ENCODE measurements around the gene TNNT2. TPM values are rescaled to one million over a fixed set of nuclear protein-coding genes. Genes with fewer than 3 reads are reported as not detected.

Gene TNNT2
- total and polyA plus RNA-seq, 7 donors, result 0.52 to 26.6 (median 5.7) TPM

DNA sequence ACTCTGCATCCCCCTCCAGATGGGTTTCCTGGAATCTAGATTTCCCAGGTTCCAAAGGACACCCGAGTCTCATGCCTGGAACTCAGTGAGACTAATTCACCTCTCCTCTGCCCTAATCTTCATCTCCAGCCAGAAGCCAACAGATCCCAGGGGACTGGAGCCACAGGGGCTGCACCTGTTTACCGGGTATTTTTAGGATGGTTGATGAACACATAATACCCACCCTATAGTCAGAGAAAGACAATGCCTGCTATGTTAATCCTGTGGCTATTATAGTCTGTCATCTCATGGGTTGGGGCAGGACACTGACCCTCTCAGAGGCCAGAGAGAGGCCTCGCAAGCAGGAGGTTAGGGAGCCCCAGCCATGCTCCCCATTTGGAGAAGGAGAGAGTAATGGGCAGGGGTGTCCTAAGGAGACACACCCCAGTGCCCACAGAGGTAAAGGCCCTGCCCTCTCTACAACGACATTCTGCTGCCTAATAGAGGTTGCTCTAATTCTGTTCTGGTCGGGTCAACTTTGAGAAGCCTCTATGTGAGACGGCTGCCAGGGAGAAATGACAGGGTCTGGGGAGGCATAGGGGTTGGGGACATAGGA lies 45.1 kb upstream of the TNNT2 start:
- intact Hi-C loops (cut with DNase I), result no loop called here
- H3K4me1 ChIP-seq, result peaks cover 44% of the 10 kb centered on the region
- TF ChIP-seq, protein P1, sequence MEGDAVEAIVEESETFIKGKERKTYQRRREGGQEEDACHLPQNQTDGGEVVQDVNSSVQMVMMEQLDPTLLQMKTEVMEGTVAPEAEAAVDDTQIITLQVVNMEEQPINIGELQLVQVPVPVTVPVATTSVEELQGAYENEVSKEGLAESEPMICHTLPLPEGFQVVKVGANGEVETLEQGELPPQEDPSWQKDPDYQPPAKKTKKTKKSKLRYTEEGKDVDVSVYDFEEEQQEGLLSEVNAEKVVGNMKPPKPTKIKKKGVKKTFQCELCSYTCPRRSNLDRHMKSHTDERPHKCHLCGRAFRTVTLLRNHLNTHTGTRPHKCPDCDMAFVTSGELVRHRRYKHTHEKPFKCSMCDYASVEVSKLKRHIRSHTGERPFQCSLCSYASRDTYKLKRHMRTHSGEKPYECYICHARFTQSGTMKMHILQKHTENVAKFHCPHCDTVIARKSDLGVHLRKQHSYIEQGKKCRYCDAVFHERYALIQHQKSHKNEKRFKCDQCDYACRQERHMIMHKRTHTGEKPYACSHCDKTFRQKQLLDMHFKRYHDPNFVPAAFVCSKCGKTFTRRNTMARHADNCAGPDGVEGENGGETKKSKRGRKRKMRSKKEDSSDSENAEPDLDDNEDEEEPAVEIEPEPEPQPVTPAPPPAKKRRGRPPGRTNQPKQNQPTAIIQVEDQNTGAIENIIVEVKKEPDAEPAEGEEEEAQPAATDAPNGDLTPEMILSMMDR (IDR thresholded peaks at IDR 0.05), result no peak
- DNase-seq (no peak), ATAC-seq (peak; percentile 59 to 71 (median 67))
- no peaks in the 10 kb centered on the region for H3K36me3 ChIP-seq (ENCODE audit: insufficient read depth in 1 of 2, low read depth in 1 of 2)
- peak overlapping the region; percentile 19 for H3K4me3 ChIP-seq
- H3K9me3 ChIP-seq, result no peaks in the 10 kb centered on the region
- no peaks in the 10 kb centered on the region for H3K27me3 ChIP-seq (ENCODE audit: insufficient read depth in 3 of 3, low read length in 2 of 3)
- 41 to 58% (median 41%) methylated on average over 6 of the region's 6 CpGs for WGBS, 3 donors
- peak overlapping the region; percentile 93 for H3K27ac ChIP-seq

- no peaks in the 10 kb centered on the region for H3K9me3 ChIP-seq
- peaks cover 0 to 5% of the 10 kb centered on the region in 2 donors for H3K36me3 ChIP-seq (ENCODE audit: insufficient read depth in 1 of 2, low read depth in 1 of 2)
- peaks cover 39% of the 10 kb centered on the region for H3K4me1 ChIP-seq
- DNase-seq (no peak), ATAC-seq (peak; percentile 2)
- H3K4me3 ChIP-seq, result peak overlapping the region; percentile 19
- 46 to 54% (median 52%) methylated on average over 3 of the region's 3 CpGs for WGBS, 3 donors
- TF ChIP-seq, protein P1 (IDR thresholded peaks at IDR 0.05), result no peak
- intact Hi-C loops (cut with DNase I), result no loop called here
- H3K27ac ChIP-seq, result peak overlapping the region; percentile 93
- H3K27me3 ChIP-seq (ENCODE audit: insufficient read depth in 3 of 3, low read length in 2 of 3), result no peaks in the 10 kb centered on the region
Observed at GRCh38 chr1:201422026-201422425, 44.5 kb upstream of the TNNT2 start.

GRCh38 chr1:201421041-201421440 lies 43.6 kb upstream of the TNNT2 start:
- H3K36me3 ChIP-seq (ENCODE audit: insufficient read depth in 1 of 2, low read depth in 1 of 2), result peaks cover 0 to 6% of the 10 kb centered on the region in 2 donors
- DNase-seq (no peak), ATAC-seq (peak in 2 of 4 donors; percentile 1 to 13)
- WGBS, 3 donors, result 59 to 65% (median 62%) methylated on average over 7 to 8 of the region's 8 CpGs
- intact Hi-C loops (cut with DNase I), result no loop called here
- peak overlapping the region; percentile 81 for H3K27ac ChIP-seq
- peak overlapping the region; percentile 65 for H3K4me3 ChIP-seq
- no peaks in the 10 kb centered on the region for H3K9me3 ChIP-seq
- no peaks in the 10 kb centered on the region for H3K27me3 ChIP-seq (ENCODE audit: insufficient read depth in 3 of 3, low read length in 2 of 3)
- TF ChIP-seq, protein P1 (IDR thresholded peaks at IDR 0.05), result no peak
- peaks cover 35% of the 10 kb centered on the region for H3K4me1 ChIP-seq

GRCh38 chr1:201420608-201421002 lies 43.1 kb upstream of the TNNT2 start:
- TF ChIP-seq, protein P1 (IDR thresholded peaks at IDR 0.05), result no peak
- DNase-seq, result peak in 1 of 2 donors; percentile 53
- peak overlapping the region; percentile 65 for H3K4me3 ChIP-seq
- H3K9me3 ChIP-seq, result no peaks in the 10 kb centered on the region
- 47 to 64% (median 64%) methylated on average over 7 of the region's 7 CpGs for WGBS, 3 donors
- H3K27ac ChIP-seq, result peak overlapping the region; percentile 81
- H3K36me3 ChIP-seq (ENCODE audit: insufficient read depth in 1 of 2, low read depth in 1 of 2), result peaks cover 0 to 9% of the 10 kb centered on the region in 2 donors
- intact Hi-C loops (cut with DNase I), result no loop called here
- H3K4me1 ChIP-seq, result peaks cover 31% of the 10 kb centered on the region
- ATAC-seq, result peak in 2 of 4 donors; percentile 1 to 2
- H3K27me3 ChIP-seq (ENCODE audit: insufficient read depth in 3 of 3, low read length in 2 of 3), result no peaks in the 10 kb centered on the region
